Trophoblast cell (in vitro differentiated cells and primary cell): ENCODE data around the gene ZNF341.

Experiments used
- DNase-seq, 2 donors: peaks; one replicate each; pipeline ENCODE4 v3.0.0-alpha.2; 2016
- H2AFZ ChIP-seq: 2 replicates; pipeline ENCODE4 v1.6.1; 2013; ENCODE audit warnings: low read length, moderate library complexity, mild to moderate bottlenecking; ENCODE audit not compliant: insufficient read depth, poor library complexity
- H2AK5ac ChIP-seq: 2 replicates; pipeline ENCODE4 v1.6.1; 2013; ENCODE audit warnings: mild to moderate bottlenecking, low read length
- H2BK120ac ChIP-seq: 2 replicates; pipeline ENCODE4 v1.6.1; 2013; ENCODE audit warnings: low read length, mild to moderate bottlenecking, moderate library complexity; ENCODE audit not compliant: insufficient read depth, poor library complexity
- H2BK12ac ChIP-seq: 2 replicates; pipeline ENCODE4 v1.6.1; 2013; ENCODE audit warnings: mild to moderate bottlenecking, low read length, moderate library complexity
- H2BK5ac ChIP-seq: 2 replicates; pipeline ENCODE4 v1.6.1; 2013; ENCODE audit warnings: low read length, low read depth, moderate library complexity, mild to moderate bottlenecking; ENCODE audit not compliant: poor library complexity
- H3K14ac ChIP-seq: 2 replicates; pipeline ENCODE4 v1.6.1; 2013; ENCODE audit warnings: mild to moderate bottlenecking, low read length
- H3K18ac ChIP-seq: 2 replicates; pipeline ENCODE4 v1.6.1; 2013; ENCODE audit warnings: mild to moderate bottlenecking, low read length
- H3K23ac ChIP-seq: 2 replicates; pipeline ENCODE4 v1.6.1; 2013; ENCODE audit warnings: low read length
- H3K27ac ChIP-seq: 2 replicates; pipeline ENCODE4 v1.5.1; 2013; ENCODE audit warnings: low read depth, mild to moderate bottlenecking, inconsistent platforms, low read length, moderate library complexity
- H3K27me3 ChIP-seq: 2 replicates; pipeline ENCODE4 v1.6.1; 2013; ENCODE audit warnings: inconsistent platforms, mild to moderate bottlenecking, low read length, moderate library complexity; ENCODE audit not compliant: insufficient read depth
- H3K36me3 ChIP-seq, 2 experiments: 1 replicate in 1 of 2; 2 replicates in 1 of 2; pipeline ENCODE4 v1.6.1; 2013; ENCODE audit warnings: low read length in 2 of 2, mild to moderate bottlenecking in 2 of 2, moderate library complexity in 1 of 2; ENCODE audit not compliant: insufficient read depth in 2 of 2, control insufficient read depth in 1 of 2
- H3K4ac ChIP-seq: 2 replicates; pipeline ENCODE4 v1.6.1; 2013; ENCODE audit warnings: low read depth, mild to moderate bottlenecking, low read length, moderate library complexity
- H3K4me1 ChIP-seq, 2 experiments: 1 replicate in 1 of 2; 2 replicates in 1 of 2; pipeline ENCODE4 v1.6.1; 2013; ENCODE audit warnings: low read length in 2 of 2, mild to moderate bottlenecking in 2 of 2, moderate library complexity in 1 of 2; ENCODE audit not compliant: insufficient read depth in 2 of 2, control insufficient read depth in 1 of 2
- H3K4me2 ChIP-seq: 2 replicates; pipeline ENCODE4 v1.6.1; 2013; ENCODE audit warnings: inconsistent platforms, mild to moderate bottlenecking, low read length, moderate library complexity
- H3K4me3 ChIP-seq: 2 replicates; pipeline ENCODE4 v1.5.1; 2013; ENCODE audit warnings: mild to moderate bottlenecking, low read depth, low read length, inconsistent platforms
- H3K79me1 ChIP-seq: one replicate; pipeline ENCODE4 v1.6.1; 2013; ENCODE audit warnings: low read length
- H3K79me2 ChIP-seq: 2 replicates; pipeline ENCODE4 v1.6.1; 2013; ENCODE audit warnings: low read length, mild to moderate bottlenecking; ENCODE audit not compliant: control insufficient read depth, insufficient read depth, poor library complexity
- H3K9ac ChIP-seq: 2 replicates; pipeline ENCODE4 v1.6.1; 2013; ENCODE audit warnings: mild to moderate bottlenecking, low read length
- H3K9me3 ChIP-seq: 2 replicates; pipeline ENCODE4 v1.6.1; 2013; ENCODE audit warnings: low read depth, mild to moderate bottlenecking, control low read depth, inconsistent platforms, low read length; ENCODE audit not compliant: insufficient read depth
- H4K12ac ChIP-seq: 2 replicates; pipeline ENCODE4 v1.6.1; 2013; ENCODE audit warnings: low read depth, mild to moderate bottlenecking, low read length, moderate library complexity
- H4K8ac ChIP-seq: 2 replicates; pipeline ENCODE4 v1.6.1; 2013; ENCODE audit warnings: low read depth, mild to moderate bottlenecking, low read length, moderate library complexity
- H4K91ac ChIP-seq: one replicate; pipeline ENCODE4 v1.6.1; 2013; ENCODE audit warnings: low read depth, mild to moderate bottlenecking, low read length, moderate library complexity
- WGBS: extraction: QIAGEN DNeasy Blood & Tissue Kit; methylation state at CpG from one replicate; pipeline ENCODE4 v1.1.7; 2013; ENCODE audit warnings: missing lambda C conversion rate; ENCODE audit not compliant: insufficient read length, insufficient coverage; ENCODE audit errors: extremely low coverage; 5-methylcytosine and 5-hydroxymethylcytosine counted together

Gene ZNF341

GRCh38 chr20:33832103-33832804 lies 100.5 kb downstream of the ZNF341 start:
- H3K18ac ChIP-seq: peak overlapping the region; percentile 62
- H3K4me2 ChIP-seq: no peak overlapping the region
- H4K91ac ChIP-seq: no peak overlapping the region
- no peaks in the 10 kb centered on the region for H3K27me3 ChIP-seq
- peaks cover 2% of the 10 kb centered on the region for H3K79me1 ChIP-seq
- no peak overlapping the region for H2AK5ac ChIP-seq
- no peak overlapping the region for H3K9ac ChIP-seq
- no peak overlapping the region for H4K8ac ChIP-seq
- H3K4ac ChIP-seq: peak overlapping the region; percentile 24
- H4K12ac ChIP-seq: no peak overlapping the region
- no CpG with 5 or more reads among the region's 11 CpGs for whole genome bisulfite sequencing
- H3K36me3 ChIP-seq: peaks cover 2 to 9% of the 10 kb centered on the region in 2 experiments
- no peak for DNase-seq
- H3K27ac ChIP-seq: no peak overlapping the region
- H2BK120ac ChIP-seq: no peak overlapping the region
- no peak overlapping the region for H3K23ac ChIP-seq
- H2AFZ ChIP-seq: no peak overlapping the region
- H3K14ac ChIP-seq: no peak overlapping the region
- H3K9me3 ChIP-seq: no peaks in the 10 kb centered on the region
- no peak overlapping the region for H2BK5ac ChIP-seq
- H3K4me3 ChIP-seq: no peak overlapping the region
- H3K4me1 ChIP-seq: peaks cover 13 to 16% of the 10 kb centered on the region in 2 experiments
- H2BK12ac ChIP-seq: peak overlapping the region; percentile 17
- H3K79me2 ChIP-seq: peaks cover 5% of the 10 kb centered on the region

- Histone ChIP-seq H3K4me3 (no peak overlapping the region), H3K27ac (peak overlapping the region; percentile 32), H3K9me3 (no peaks in the 10 kb centered on the region), H3K36me3 (peaks cover 1 to 9% of the 10 kb centered on the region in 2 experiments), H2BK120ac (no peak overlapping the region), H3K14ac (no peak overlapping the region), H3K79me1 (peaks cover 2% of the 10 kb centered on the region), H3K9ac (no peak overlapping the region), H2AFZ (no peak overlapping the region), H2BK5ac (peak overlapping the region; percentile 28), H3K4ac (no peak overlapping the region), H2AK5ac (no peak overlapping the region), H3K79me2 (peaks cover 5% of the 10 kb centered on the region), H4K91ac (no peak overlapping the region), H2BK12ac (no peak overlapping the region), H4K8ac (no peak overlapping the region), H3K18ac (no peak overlapping the region), H3K4me2 (no peak overlapping the region), H3K4me1 (peaks cover 20 to 21% of the 10 kb centered on the region in 2 experiments), H3K23ac (no peak overlapping the region), H4K12ac (no peak overlapping the region), H3K27me3 (no peaks in the 10 kb centered on the region)
- no peak for DNase-seq
- WGBS: no CpG with 5 or more reads among the region's 1 CpG
Measured at GRCh38 chr20:33833333-33833732, 101.5 kb downstream of the ZNF341 start.

- H3K4ac ChIP-seq: peak overlapping the region; percentile 66
- peaks cover 6% of the 10 kb centered on the region for H3K79me2 ChIP-seq
- no peak overlapping the region for H3K18ac ChIP-seq
- H3K4me3 ChIP-seq: no peak overlapping the region
- H3K23ac ChIP-seq: no peak overlapping the region
- no peak overlapping the region for H3K14ac ChIP-seq
- H4K12ac ChIP-seq: no peak overlapping the region
- no peak overlapping the region for H2BK120ac ChIP-seq
- no peak overlapping the region for H2AK5ac ChIP-seq
- no peak overlapping the region for H2BK12ac ChIP-seq
- DNase-seq: peak in 1 of 2 donors; percentile 19
- H3K27ac ChIP-seq: no peak overlapping the region
- no peaks in the 10 kb centered on the region for H3K9me3 ChIP-seq
- no peak overlapping the region for H2AFZ ChIP-seq
- no CpG with 5 or more reads among the region's 9 CpGs for WGBS
- peaks cover 0 to 9% of the 10 kb centered on the region in 2 experiments for H3K36me3 ChIP-seq
- H3K79me1 ChIP-seq: peaks cover 6% of the 10 kb centered on the region
- H2BK5ac ChIP-seq: no peak overlapping the region
- no peak overlapping the region for H4K8ac ChIP-seq
- H3K4me2 ChIP-seq: no peak overlapping the region
- no peak overlapping the region for H4K91ac ChIP-seq
- peaks cover 24 to 28% of the 10 kb centered on the region in 2 experiments for H3K4me1 ChIP-seq
- no peak overlapping the region for H3K9ac ChIP-seq
- no peaks in the 10 kb centered on the region for H3K27me3 ChIP-seq
Measured at GRCh38 chr20:33835615-33836172, 103.9 kb downstream of the ZNF341 start.

- Histone ChIP-seq H2BK12ac (no peak overlapping the region), H2AK5ac (no peak overlapping the region), H3K36me3 (peaks cover 0 to 9% of the 10 kb centered on the region in 2 experiments), H4K91ac (no peak overlapping the region), H2BK5ac (no peak overlapping the region), H3K27ac (no peak overlapping the region), H3K9me3 (no peaks in the 10 kb centered on the region), H3K23ac (no peak overlapping the region), H3K4ac (no peak overlapping the region), H3K9ac (no peak overlapping the region), H3K4me2 (no peak overlapping the region), H3K79me1 (peaks cover 6% of the 10 kb centered on the region), H3K79me2 (peaks cover 6% of the 10 kb centered on the region), H4K8ac (no peak overlapping the region), H3K14ac (no peak overlapping the region), H4K12ac (no peak overlapping the region), H3K4me3 (no peak overlapping the region), H2BK120ac (no peak overlapping the region), H3K4me1 (peaks cover 24 to 28% of the 10 kb centered on the region in 2 experiments), H3K18ac (no peak overlapping the region), H3K27me3 (no peaks in the 10 kb centered on the region), H2AFZ (no peak overlapping the region)
- WGBS: no CpG with 5 or more reads among the region's 2 CpGs
- no peak for DNase-seq
Measured at GRCh38 chr20:33836277-33836676, 104.5 kb downstream of the ZNF341 start.
